Bronchial epithelial cell (primary cell): Measurements from ENCODE around the gene ST14. TPM values are rescaled to one million over a fixed set of nuclear protein-coding genes. Genes with fewer than 3 reads are reported as not detected.

Experiments
- DNase-seq: peaks from one replicate; pipeline ENCODE4 v3.0.0-alpha.2; 2010; ENCODE audit warnings: low read depth
- FAIRE-seq: peaks from 2 replicates; lab custom pipeline; 2011; peaks lifted over from hg19 to GRCh38; lab: Jason Lieb, UNC
- H3K27me3 ChIP-seq: 2 replicates; pipeline ENCODE4 v1.5.1; 2011; ENCODE audit warnings: low read length; ENCODE audit not compliant: control insufficient read depth, insufficient read depth
- H3K36me3 ChIP-seq: 2 replicates; pipeline ENCODE4 v1.5.1; 2011; ENCODE audit warnings: low read length; ENCODE audit not compliant: control insufficient read depth, insufficient read depth
- H3K4me3 ChIP-seq: 2 replicates; pipeline ENCODE4 v1.5.1; 2011; ENCODE audit warnings: mild to moderate bottlenecking, low read depth, low read length, control low read depth
- total RNA-seq: library from RNA; depleted of rRNA; stranded (reverse); fragments of >200 nt; gene quantifications from 2 replicates; pipeline ENCODE4 v1.2.1, GENCODE V29; 2014
- TF ChIP-seq, protein P1 (sequence below): IDR thresholded peaks from 2 replicates; pipeline ENCODE4 v1.5.1; 2011; ENCODE audit warnings: mild to moderate bottlenecking, moderate library complexity, low read length, control low read depth, inconsistent platforms; ENCODE audit not compliant: insufficient read depth, severe bottlenecking

The ST14 gene
- total RNA-seq, 1 donor from 2014 or later, result 79.2 TPM

DNA sequence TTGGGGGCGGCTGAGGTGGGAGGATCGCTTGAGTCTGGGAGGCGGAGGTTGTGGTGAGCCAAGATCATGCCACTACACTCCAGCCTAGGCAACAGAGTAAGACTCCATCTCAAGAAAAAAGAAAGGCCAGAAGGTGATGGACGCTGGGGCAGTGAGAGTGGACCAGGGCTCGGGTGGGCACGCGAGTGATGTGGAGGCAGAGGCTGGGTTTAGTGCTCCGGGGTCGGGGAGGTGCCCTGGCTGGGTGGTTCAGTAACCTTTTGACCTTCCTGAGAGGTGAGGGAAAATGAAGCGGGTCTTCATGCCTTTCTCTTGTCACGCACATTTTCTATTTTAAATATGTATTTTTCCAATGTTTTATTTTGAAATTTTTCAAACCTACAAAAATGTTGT lies 45.1 kb downstream of the ST14 start:
- Histone ChIP-seq H3K4me3 (no peak overlapping the region), H3K36me3 (peaks cover 34% of the 10 kb centered on the region), H3K27me3 (no peaks in the 10 kb centered on the region)
- TF ChIP-seq, protein P1, sequence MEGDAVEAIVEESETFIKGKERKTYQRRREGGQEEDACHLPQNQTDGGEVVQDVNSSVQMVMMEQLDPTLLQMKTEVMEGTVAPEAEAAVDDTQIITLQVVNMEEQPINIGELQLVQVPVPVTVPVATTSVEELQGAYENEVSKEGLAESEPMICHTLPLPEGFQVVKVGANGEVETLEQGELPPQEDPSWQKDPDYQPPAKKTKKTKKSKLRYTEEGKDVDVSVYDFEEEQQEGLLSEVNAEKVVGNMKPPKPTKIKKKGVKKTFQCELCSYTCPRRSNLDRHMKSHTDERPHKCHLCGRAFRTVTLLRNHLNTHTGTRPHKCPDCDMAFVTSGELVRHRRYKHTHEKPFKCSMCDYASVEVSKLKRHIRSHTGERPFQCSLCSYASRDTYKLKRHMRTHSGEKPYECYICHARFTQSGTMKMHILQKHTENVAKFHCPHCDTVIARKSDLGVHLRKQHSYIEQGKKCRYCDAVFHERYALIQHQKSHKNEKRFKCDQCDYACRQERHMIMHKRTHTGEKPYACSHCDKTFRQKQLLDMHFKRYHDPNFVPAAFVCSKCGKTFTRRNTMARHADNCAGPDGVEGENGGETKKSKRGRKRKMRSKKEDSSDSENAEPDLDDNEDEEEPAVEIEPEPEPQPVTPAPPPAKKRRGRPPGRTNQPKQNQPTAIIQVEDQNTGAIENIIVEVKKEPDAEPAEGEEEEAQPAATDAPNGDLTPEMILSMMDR, result no peak
- FAIRE-seq (no peak), DNase-seq (no peak)

DNA sequence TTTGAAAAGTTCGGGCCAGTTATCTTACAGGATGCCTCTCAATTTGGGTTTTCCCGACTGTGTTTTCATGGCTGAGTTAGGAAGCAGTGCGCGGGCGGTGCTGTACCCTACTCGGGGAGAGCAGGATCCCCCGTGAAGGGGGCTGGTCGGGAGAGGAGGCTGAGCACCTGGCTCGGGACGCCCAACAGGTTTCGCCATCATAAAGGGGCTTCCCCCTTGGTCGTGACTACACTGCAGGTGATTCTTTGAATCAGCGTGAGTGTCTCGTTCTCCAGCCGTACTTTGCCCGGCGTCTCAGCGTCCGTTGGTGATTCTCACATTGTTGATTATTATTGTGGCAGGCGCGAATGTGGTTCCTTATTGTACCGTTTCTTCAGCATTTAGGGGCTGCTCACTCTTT lies 46.6 kb downstream of the ST14 start:
- FAIRE-seq, result no peak
- H3K36me3 ChIP-seq, result peaks cover 23% of the 10 kb centered on the region
- TF ChIP-seq, protein P1, result no peak
- no peaks in the 10 kb centered on the region for H3K27me3 ChIP-seq
- no peak for DNase-seq
- no peak overlapping the region for H3K4me3 ChIP-seq

DNA sequence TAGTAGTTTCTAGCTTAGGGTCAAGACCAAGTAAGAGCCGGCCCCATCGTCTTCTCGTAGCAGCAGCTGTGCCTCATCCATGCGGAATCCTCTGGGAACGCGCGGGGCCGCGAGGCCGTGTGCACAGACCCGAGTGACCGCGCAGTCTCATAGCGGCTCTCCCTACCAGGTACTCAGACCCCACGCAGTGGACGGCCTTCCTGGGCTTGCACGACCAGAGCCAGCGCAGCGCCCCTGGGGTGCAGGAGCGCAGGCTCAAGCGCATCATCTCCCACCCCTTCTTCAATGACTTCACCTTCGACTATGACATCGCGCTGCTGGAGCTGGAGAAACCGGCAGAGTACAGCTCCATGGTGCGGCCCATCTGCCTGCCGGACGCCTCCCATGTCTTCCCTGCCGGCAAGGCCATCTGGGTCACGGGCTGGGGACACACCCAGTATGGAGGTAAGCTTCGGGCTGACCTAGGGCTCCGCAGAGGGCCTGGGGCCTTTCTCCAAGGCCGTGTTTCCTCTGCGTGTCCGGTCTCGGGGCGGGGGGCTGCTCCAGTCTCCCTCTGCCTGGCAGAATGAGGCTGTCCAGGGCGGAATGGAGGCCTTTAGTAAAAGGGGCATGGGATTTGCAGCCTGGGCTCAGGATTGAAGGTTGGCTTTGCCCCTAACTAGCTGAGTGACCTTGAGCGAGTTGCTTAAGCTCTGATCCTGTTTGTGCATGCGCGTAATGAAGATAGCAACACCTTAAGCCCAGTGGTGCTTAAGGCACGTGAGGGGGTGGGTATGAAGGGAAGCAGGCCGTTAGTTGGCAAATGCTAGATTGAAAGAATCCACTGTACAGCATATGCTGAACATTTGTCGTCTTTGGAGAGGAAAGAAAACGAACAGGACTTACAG lies 48.9 kb downstream of the ST14 start:
- H3K27me3 ChIP-seq, result no peaks in the 10 kb centered on the region
- no peak overlapping the region for H3K4me3 ChIP-seq
- FAIRE-seq, result no peak
- peaks cover 11% of the 10 kb centered on the region for H3K36me3 ChIP-seq
- TF ChIP-seq, protein P1, result no peak
- DNase-seq, result no peak

DNA sequence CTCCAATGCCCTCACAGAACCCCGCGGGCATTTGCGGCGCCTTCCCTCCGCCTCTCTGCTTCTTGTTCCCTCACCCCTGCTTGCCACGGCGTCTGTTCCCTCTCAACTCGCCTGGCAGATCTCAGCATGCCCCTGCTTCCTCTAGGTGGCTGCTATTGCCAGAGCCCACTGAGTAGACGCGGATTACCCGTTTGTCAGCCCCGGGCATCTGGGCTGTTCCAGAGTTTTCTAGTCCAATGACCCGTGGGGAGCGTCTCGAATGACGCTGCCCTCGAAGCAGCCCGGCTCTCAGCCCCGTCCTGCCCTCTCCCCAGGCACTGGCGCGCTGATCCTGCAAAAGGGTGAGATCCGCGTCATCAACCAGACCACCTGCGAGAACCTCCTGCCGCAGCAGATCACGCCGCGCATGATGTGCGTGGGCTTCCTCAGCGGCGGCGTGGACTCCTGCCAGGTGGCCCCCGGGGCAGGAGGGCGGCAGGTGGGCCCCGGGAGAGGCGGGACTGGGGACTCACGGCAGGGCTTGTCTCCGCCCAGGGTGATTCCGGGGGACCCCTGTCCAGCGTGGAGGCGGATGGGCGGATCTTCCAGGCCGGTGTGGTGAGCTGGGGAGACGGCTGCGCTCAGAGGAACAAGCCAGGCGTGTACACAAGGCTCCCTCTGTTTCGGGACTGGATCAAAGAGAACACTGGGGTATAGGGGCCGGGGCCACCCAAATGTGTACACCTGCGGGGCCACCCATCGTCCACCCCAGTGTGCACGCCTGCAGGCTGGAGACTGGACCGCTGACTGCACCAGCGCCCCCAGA lies 49.7 kb downstream of the ST14 start:
- TF ChIP-seq, protein P1, result no peak
- Histone ChIP-seq H3K36me3 (peaks cover 8% of the 10 kb centered on the region), H3K4me3 (no peak overlapping the region), H3K27me3 (no peaks in the 10 kb centered on the region)
- FAIRE-seq (no peak), DNase-seq (no peak)

DNA sequence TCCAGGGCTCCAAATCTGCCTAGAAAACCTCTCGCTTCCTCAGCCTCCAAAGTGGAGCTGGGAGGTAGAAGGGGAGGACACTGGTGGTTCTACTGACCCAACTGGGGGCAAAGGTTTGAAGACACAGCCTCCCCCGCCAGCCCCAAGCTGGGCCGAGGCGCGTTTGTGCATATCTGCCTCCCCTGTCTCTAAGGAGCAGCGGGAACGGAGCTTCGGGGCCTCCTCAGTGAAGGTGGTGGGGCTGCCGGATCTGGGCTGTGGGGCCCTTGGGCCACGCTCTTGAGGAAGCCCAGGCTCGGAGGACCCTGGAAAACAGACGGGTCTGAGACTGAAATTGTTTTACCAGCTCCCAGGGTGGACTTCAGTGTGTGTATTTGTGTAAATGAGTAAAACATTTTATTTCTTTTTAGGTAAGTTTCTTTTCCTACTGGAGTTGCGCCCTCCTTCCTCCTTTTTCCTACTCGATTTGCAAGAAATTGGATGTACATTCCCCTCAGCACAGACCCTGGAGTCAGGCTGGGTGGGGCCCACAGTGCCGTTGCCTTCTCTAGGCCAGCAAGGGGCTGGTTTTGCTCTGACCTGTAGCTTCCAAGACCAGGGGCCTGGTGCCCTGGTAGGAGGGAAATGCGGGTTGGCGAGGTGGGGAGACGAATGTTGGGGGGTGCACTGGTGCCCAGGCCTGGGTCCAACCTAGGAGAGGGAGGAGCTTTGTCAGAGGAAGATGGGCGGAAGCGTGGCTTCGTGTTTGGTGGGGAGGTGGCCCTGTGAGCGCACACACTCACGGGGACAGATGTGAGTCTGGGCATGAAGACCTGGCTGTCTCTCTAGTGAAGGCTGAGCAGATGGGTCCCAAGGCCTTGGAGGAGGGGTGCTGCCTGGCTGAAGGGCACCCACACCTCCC lies 50.6 kb downstream of the ST14 start:
- H3K27me3 ChIP-seq, result no peaks in the 10 kb centered on the region
- FAIRE-seq (no peak), DNase-seq (no peak)
- H3K36me3 ChIP-seq, result peaks cover 8% of the 10 kb centered on the region
- TF ChIP-seq, protein P1, result no peak
- H3K4me3 ChIP-seq, result no peak overlapping the region
